Measurements from ENCODE around the gene SPDYE2. TPM values are rescaled to one million over a fixed set of nuclear protein-coding genes. Genes with fewer than 3 reads are reported as not detected.
"Not testable (repeated sequence)": the region's sequence is repeated elsewhere in the genome, so short reads cannot be mapped to it uniquely, and the experiment has no call there.

The SPDYE2 gene
- total RNA-seq, 1 donor from 2014 or later, result not detected

DNA sequence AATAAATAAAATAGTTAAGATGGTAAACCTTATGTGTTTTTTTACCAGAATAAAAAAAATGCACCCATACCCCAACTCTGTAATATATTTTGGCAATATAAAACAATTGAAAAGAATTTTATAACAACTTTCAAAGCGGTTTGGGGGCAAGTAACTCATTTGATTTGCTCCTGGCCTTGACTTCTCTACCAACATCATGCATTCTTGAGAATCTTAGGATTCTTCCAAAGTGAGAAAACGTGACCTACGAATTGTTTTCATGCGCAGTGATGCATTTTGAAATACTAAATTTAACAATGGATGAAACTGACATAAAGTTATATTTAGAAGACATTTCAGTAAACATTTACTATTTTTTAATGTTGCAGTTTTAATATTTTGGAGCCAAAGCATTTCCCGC is 30.2 kb upstream of the SPDYE2 start:
- H3K27me3 Mint-ChIP-seq (ENCODE audit: insufficient read depth); H3K9me3 Mint-ChIP-seq; H3K4me1 Mint-ChIP-seq (ENCODE audit: low read depth); H3K36me3 Mint-ChIP-seq (ENCODE audit: low read depth); intact Hi-C loops (cut with micrococcal nuclease); H3K27ac Mint-ChIP-seq; H3K4me3 Mint-ChIP-seq; DNase-seq (ENCODE audit: low spot score): not testable (repeated sequence)

DNA sequence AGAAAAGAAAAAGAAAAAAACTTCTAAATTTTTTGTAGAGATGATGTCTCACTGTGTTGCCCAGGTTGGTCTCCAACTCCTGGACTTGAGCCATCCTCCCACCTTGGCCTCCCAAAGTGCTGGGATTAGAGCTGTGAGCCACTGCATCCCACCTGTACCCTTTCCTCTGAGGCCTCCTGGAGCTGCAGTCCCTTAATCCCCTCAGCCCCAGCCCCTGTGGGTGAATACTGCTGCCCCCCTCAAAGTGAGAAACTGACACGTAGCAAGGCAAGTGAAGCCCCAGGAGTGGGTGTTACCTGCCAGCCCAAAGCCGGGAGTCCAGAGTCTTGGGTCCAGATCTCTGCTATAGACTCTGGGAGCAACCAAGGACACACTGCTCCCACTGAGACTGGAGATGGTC is 26.2 kb upstream of the SPDYE2 start:
- H3K36me3 Mint-ChIP-seq (ENCODE audit: low read depth); H3K27ac Mint-ChIP-seq; H3K4me3 Mint-ChIP-seq; DNase-seq (ENCODE audit: low spot score); H3K9me3 Mint-ChIP-seq; H3K4me1 Mint-ChIP-seq (ENCODE audit: low read depth); intact Hi-C loops (cut with micrococcal nuclease); H3K27me3 Mint-ChIP-seq (ENCODE audit: insufficient read depth): not testable (repeated sequence)

DNA sequence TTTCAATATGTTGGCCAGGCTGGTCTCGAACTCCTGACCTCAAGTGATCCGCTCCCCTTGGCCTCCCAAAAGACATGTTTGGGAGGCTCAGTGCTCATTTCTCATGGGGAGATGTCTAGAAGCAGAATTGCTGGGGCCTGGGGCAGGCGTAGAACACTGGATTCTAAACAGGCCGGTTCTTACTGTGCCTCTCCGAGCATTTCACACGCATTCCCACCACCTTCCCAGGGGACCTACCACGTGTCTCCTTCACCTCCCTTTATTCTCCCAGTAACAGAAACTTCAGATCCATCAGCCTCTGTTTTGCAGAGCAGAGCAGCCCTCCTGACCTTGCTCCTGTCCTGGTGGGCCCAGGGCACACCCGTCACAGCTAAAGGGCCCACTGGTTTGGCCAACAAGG is 23.8 kb upstream of the SPDYE2 start:
- H3K27me3 Mint-ChIP-seq (ENCODE audit: insufficient read depth); H3K4me3 Mint-ChIP-seq; H3K27ac Mint-ChIP-seq; intact Hi-C loops (cut with micrococcal nuclease); H3K9me3 Mint-ChIP-seq; DNase-seq (ENCODE audit: low spot score); H3K36me3 Mint-ChIP-seq (ENCODE audit: low read depth); H3K4me1 Mint-ChIP-seq (ENCODE audit: low read depth): not testable (repeated sequence)

DNA sequence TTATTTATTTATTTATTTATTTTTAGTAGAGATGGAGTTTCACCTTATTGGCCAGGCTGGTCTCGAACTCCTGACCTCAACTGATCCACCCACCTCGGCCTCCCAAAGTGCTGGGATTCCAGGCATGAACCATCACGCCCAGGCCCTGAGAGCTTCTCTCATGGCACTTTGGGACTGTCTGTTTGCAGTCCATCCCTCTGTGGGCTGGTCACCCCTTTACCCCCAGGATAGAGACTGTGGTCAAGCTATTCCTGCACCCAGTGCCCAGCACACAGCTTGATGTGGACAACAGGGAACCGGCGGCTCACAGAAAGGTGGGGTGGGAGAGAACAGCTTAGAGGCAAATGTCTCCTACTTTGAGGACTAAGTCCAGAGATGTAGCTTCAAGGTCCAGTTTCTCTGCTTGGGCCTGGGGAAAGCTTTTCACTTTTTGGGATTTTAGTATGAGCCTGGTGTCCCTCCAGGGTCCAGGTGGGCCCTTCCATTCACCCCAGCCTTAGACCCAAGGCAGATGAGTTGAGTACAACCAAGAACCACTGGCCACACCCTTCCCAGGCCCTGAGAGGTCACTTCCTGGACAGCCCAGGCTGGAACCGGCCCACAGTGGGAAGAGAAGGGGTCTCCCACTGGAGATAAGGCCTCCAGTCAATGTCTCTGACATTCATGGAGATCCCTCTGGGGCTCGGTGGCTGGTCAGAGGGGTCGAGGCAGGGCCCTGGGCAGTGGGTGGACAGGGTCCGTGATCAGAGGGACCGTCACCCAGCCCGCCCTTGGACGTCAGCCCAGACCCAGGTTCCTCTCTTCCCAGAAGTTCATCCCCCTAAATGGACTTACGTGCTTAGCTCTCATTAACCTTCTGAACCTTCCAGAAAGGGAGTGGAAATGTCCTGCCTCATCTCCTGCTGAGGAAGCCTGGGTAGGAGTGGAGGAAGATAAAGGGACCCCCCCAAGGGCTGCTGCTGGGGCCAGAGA is 22.9 kb upstream of the SPDYE2 start:
- H3K4me1 Mint-ChIP-seq (ENCODE audit: low read depth); DNase-seq (ENCODE audit: low spot score); H3K27me3 Mint-ChIP-seq (ENCODE audit: insufficient read depth); H3K4me3 Mint-ChIP-seq; H3K27ac Mint-ChIP-seq; intact Hi-C loops (cut with micrococcal nuclease); H3K36me3 Mint-ChIP-seq (ENCODE audit: low read depth); H3K9me3 Mint-ChIP-seq: not testable (repeated sequence)

- H3K9me3 Mint-ChIP-seq; intact Hi-C loops (cut with micrococcal nuclease); DNase-seq (ENCODE audit: low spot score); H3K4me1 Mint-ChIP-seq (ENCODE audit: low read depth); H3K4me3 Mint-ChIP-seq; H3K27ac Mint-ChIP-seq; H3K36me3 Mint-ChIP-seq (ENCODE audit: low read depth); H3K27me3 Mint-ChIP-seq (ENCODE audit: insufficient read depth): not testable (repeated sequence)
These were observed 19.4 kb upstream of the SPDYE2 start for GRCh38 chr7:102531583-102531982.

DNA sequence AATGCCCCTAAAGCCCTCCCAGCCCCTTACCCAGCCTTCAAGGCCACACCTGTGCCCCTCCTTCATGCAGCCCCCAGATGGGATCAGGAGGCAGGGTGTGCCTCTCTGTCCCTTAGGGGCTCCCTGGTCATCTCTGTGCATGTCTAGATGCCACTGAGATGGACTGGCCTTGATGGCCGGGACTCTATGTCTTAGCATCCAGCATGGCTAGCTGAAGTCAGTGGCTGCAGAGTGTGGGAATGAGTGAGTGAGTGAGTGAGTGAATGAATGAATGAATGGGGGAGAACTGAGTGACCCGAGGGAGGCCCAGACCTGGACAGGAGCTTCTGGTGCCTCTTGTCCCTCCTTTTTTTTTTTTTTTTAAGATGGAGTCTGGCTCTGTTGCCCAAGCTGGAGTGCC is 18.9 kb upstream of the SPDYE2 start:
- DNase-seq (ENCODE audit: low spot score); H3K36me3 Mint-ChIP-seq (ENCODE audit: low read depth); H3K4me1 Mint-ChIP-seq (ENCODE audit: low read depth); H3K4me3 Mint-ChIP-seq; H3K9me3 Mint-ChIP-seq; H3K27ac Mint-ChIP-seq; H3K27me3 Mint-ChIP-seq (ENCODE audit: insufficient read depth); intact Hi-C loops (cut with micrococcal nuclease): not testable (repeated sequence)

DNA sequence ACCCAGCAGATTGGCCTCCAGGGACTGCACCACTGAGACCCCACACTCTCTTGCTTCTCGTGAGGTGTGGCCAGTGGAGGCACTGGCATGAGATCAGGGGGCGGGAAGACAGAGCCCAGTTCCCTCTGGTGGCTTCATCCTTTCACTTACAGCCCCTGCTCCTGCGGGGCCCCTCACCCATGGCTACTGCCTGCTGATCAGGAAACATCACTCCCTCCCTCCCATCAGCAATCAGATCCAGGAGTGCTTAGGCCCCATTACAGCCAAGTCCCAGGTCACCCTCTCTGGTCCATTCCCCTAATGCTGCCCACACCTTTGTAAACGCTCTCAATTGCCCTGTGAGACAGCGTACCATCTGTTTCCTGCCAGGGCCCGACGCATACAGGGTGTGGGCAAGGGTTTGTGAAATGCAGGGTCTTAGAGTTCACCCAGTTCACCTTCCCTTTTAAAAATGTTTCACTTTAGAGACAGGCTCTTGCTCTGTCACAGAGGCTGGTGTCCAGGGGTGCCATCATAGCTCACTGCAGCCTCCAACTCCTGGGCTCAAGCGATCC is 15.9 kb upstream of the SPDYE2 start:
- H3K27me3 Mint-ChIP-seq (ENCODE audit: insufficient read depth); H3K4me1 Mint-ChIP-seq (ENCODE audit: low read depth); intact Hi-C loops (cut with micrococcal nuclease); DNase-seq (ENCODE audit: low spot score); H3K36me3 Mint-ChIP-seq (ENCODE audit: low read depth); H3K4me3 Mint-ChIP-seq; H3K27ac Mint-ChIP-seq; H3K9me3 Mint-ChIP-seq: not testable (repeated sequence)

GRCh38 chr7:102540604-102541003 is 10.4 kb upstream of the SPDYE2 start:
- H3K4me3 Mint-ChIP-seq; H3K4me1 Mint-ChIP-seq (ENCODE audit: low read depth); intact Hi-C loops (cut with micrococcal nuclease); H3K36me3 Mint-ChIP-seq (ENCODE audit: low read depth); H3K9me3 Mint-ChIP-seq; DNase-seq (ENCODE audit: low spot score); H3K27me3 Mint-ChIP-seq (ENCODE audit: insufficient read depth); H3K27ac Mint-ChIP-seq: not testable (repeated sequence)

DNA sequence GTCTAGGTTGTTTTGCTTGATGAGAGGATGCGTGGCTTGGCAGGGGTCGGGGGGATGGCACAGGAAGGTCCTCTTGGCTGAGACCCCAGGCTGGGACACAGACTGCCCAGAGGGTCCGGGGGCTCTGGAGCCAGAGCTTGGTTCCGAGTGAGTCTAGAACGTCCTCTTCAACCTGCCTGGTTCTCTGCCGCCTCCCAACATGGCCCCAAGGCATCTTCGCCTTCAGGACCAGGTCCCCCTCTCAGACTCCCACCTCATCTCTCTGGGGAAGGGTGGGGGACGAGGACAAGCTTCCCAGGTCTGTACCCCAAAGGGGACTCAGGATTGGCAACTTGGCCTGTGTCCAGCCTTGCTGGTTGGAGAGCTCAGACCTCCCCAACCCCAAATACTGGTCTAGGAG is 8.9 kb upstream of the SPDYE2 start:
- H3K27ac Mint-ChIP-seq; H3K4me3 Mint-ChIP-seq; intact Hi-C loops (cut with micrococcal nuclease); DNase-seq (ENCODE audit: low spot score); H3K27me3 Mint-ChIP-seq (ENCODE audit: insufficient read depth); H3K4me1 Mint-ChIP-seq (ENCODE audit: low read depth); H3K36me3 Mint-ChIP-seq (ENCODE audit: low read depth); H3K9me3 Mint-ChIP-seq: not testable (repeated sequence)

- H3K27ac Mint-ChIP-seq; intact Hi-C loops (cut with micrococcal nuclease); H3K4me3 Mint-ChIP-seq; DNase-seq (ENCODE audit: low spot score); H3K27me3 Mint-ChIP-seq (ENCODE audit: insufficient read depth); H3K9me3 Mint-ChIP-seq; H3K4me1 Mint-ChIP-seq (ENCODE audit: low read depth); H3K36me3 Mint-ChIP-seq (ENCODE audit: low read depth): not testable (repeated sequence)
These were observed 8.3 kb upstream of the SPDYE2 start for GRCh38 chr7:102542771-102543170.

DNA sequence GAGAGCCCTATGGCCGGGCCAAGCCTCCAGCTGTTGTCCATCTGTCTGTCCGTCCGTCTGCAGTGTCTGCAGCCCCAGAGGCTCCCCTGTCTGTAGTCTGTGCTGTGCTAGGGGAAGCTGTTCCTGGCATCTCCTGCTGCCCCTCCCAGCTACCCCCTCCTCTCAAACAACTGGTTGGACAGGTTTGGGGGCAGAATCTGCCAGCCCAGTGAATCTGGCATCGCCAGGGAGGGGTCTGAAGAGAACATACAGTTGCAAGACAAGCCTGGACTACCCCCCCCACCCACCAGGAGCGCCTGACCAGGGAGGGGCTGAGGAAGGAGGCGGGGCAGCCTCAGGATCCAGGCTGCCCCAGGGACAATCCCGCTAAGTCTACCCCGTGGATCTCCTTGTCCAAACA is 7.4 kb upstream of the SPDYE2 start, which contains the start of gene UPK3BL2:
TSS of gene UPK3BL2 (minus strand) at position 101 of the 400 bp plus-strand sequence. CDS start at position 41, 60 bp downstream.
- DNase-seq (ENCODE audit: low spot score); intact Hi-C loops (cut with micrococcal nuclease); H3K27me3 Mint-ChIP-seq (ENCODE audit: insufficient read depth); H3K4me1 Mint-ChIP-seq (ENCODE audit: low read depth); H3K4me3 Mint-ChIP-seq; H3K27ac Mint-ChIP-seq; H3K36me3 Mint-ChIP-seq (ENCODE audit: low read depth); H3K9me3 Mint-ChIP-seq: not testable (repeated sequence)

GRCh38 chr7:102544372-102544771 is 6.7 kb upstream of the SPDYE2 start:
- intact Hi-C loops (cut with micrococcal nuclease); H3K4me1 Mint-ChIP-seq (ENCODE audit: low read depth); H3K27me3 Mint-ChIP-seq (ENCODE audit: insufficient read depth); H3K9me3 Mint-ChIP-seq; DNase-seq (ENCODE audit: low spot score); H3K4me3 Mint-ChIP-seq; H3K36me3 Mint-ChIP-seq (ENCODE audit: low read depth); H3K27ac Mint-ChIP-seq: not testable (repeated sequence)

- H3K27me3 Mint-ChIP-seq (ENCODE audit: insufficient read depth); H3K9me3 Mint-ChIP-seq; H3K27ac Mint-ChIP-seq; H3K4me3 Mint-ChIP-seq; H3K36me3 Mint-ChIP-seq (ENCODE audit: low read depth); DNase-seq (ENCODE audit: low spot score); intact Hi-C loops (cut with micrococcal nuclease); H3K4me1 Mint-ChIP-seq (ENCODE audit: low read depth): not testable (repeated sequence)
These were observed 5.7 kb upstream of the SPDYE2 start for GRCh38 chr7:102545288-102545687.
